Neuronal stem cell (in vitro differentiated cells): ENCODE results near the gene EMSY.
A peak's percentile ranks its signal among the peaks of the same experiment; 100 is the strongest.

Source experiments
- DNase-seq: peaks from one replicate; pipeline ENCODE4 v3.0.0-alpha.2; 2013; ENCODE audit warnings: low spot score
- H2AFZ ChIP-seq: one replicate; pipeline ENCODE4 v1.6.1; 2013; ENCODE audit warnings: mild to moderate bottlenecking, low read length, inconsistent platforms
- H2AK5ac ChIP-seq: 2 replicates; pipeline ENCODE4 v1.6.1; 2013; ENCODE audit warnings: low read depth, mild to moderate bottlenecking, inconsistent platforms, low read length, moderate library complexity, mixed read lengths
- H2BK120ac ChIP-seq: 2 replicates; pipeline ENCODE4 v1.6.1; 2013; ENCODE audit warnings: low read depth, mild to moderate bottlenecking, inconsistent platforms, low read length, moderate library complexity, mixed read lengths
- H2BK12ac ChIP-seq: one replicate; pipeline ENCODE4 v1.6.1; 2013; ENCODE audit warnings: low read length, inconsistent platforms
- H2BK15ac ChIP-seq: 2 replicates; pipeline ENCODE4 v1.6.1; 2013; ENCODE audit warnings: mild to moderate bottlenecking, low read length, inconsistent platforms, mixed read lengths
- H2BK5ac ChIP-seq: one replicate; pipeline ENCODE4 v1.6.1; 2013; ENCODE audit warnings: inconsistent platforms, mild to moderate bottlenecking, low read length, moderate library complexity
- H3K14ac ChIP-seq: one replicate; pipeline ENCODE4 v1.6.1; 2013; ENCODE audit warnings: low read length, inconsistent platforms
- H3K18ac ChIP-seq: 2 replicates; pipeline ENCODE4 v1.6.1; 2013; ENCODE audit warnings: low read length, inconsistent platforms
- H3K23ac ChIP-seq: 2 replicates; pipeline ENCODE4 v1.6.1; 2013; ENCODE audit warnings: low read depth, mild to moderate bottlenecking, mixed read lengths, low read length, inconsistent platforms; ENCODE audit not compliant: poor library complexity
- H3K27ac ChIP-seq: replicated peaks from 3 replicates; pipeline ENCODE4 v1.5.1; 2013; ENCODE audit warnings: low read length, inconsistent platforms
- H3K27me3 ChIP-seq, 3 experiments: 2 replicates each; pipeline ENCODE4 v1.6.1; 2013; ENCODE audit warnings: low read length in 3 of 3, mild to moderate bottlenecking in 2 of 3, inconsistent platforms in 1 of 3, low read depth in 1 of 3, mixed read lengths in 1 of 3, moderate library complexity in 1 of 3; ENCODE audit not compliant: control insufficient read depth in 3 of 3, insufficient read depth in 3 of 3
- H3K36me3 ChIP-seq, 2 donors: replicated peaks in 1 of 2; 2 replicates each; pipeline ENCODE4 v1.6.1; 2013; ENCODE audit warnings: low read length in 2 of 2; ENCODE audit not compliant: control insufficient read depth in 2 of 2, insufficient read depth in 2 of 2
- H3K4ac ChIP-seq: 2 replicates; pipeline ENCODE4 v1.6.1; 2013; ENCODE audit warnings: inconsistent platforms, mild to moderate bottlenecking, low read length, moderate library complexity
- H3K4me1 ChIP-seq, 2 donors: 1 replicate in 1 of 2; 2 replicates in 1 of 2; pipeline ENCODE4 v1.6.1; 2013; ENCODE audit warnings: low read length in 2 of 2, low read depth in 1 of 2; ENCODE audit not compliant: control insufficient read depth in 2 of 2, insufficient read depth in 1 of 2
- H3K4me2 ChIP-seq: one replicate; pipeline ENCODE4 v1.6.1; 2013; ENCODE audit warnings: mild to moderate bottlenecking, low read length, inconsistent platforms; ENCODE audit not compliant: insufficient read depth, poor library complexity, severe bottlenecking
- H3K4me3 ChIP-seq, 2 donors: 2 replicates each; pipeline ENCODE4 v1.5.1; 2013; ENCODE audit warnings: low read length in 2 of 2, mild to moderate bottlenecking in 2 of 2, inconsistent platforms in 1 of 2, moderate library complexity in 1 of 2
- H3K79me1 ChIP-seq: one replicate; pipeline ENCODE4 v1.6.1; 2013; ENCODE audit warnings: low read depth, mild to moderate bottlenecking, inconsistent platforms, low read length, moderate library complexity
- H3K9ac ChIP-seq: one replicate; pipeline ENCODE4 v1.6.1; 2013; ENCODE audit warnings: mild to moderate bottlenecking, low read depth, low read length, inconsistent platforms; ENCODE audit not compliant: poor library complexity
- H3K9me3 ChIP-seq, 2 donors: replicated peaks in 1 of 2; 2 replicates each; pipeline versions ENCODE3 to v1.6.1; 2013; ENCODE audit warnings: low read length in 2 of 2, mild to moderate bottlenecking in 2 of 2, inconsistent platforms in 1 of 2, low read depth in 1 of 2, mixed read lengths in 1 of 2, moderate library complexity in 1 of 2; ENCODE audit not compliant: control insufficient read depth in 2 of 2, insufficient read depth in 1 of 2
- H4K8ac ChIP-seq: one replicate; pipeline ENCODE4 v1.6.1; 2013; ENCODE audit warnings: low read depth, mild to moderate bottlenecking, inconsistent platforms, low read length, moderate library complexity
- H4K91ac ChIP-seq: one replicate; pipeline ENCODE4 v1.6.1; 2013; ENCODE audit warnings: low read length, low read depth, mild to moderate bottlenecking, inconsistent platforms; ENCODE audit not compliant: poor library complexity
- WGBS, 2 donors: extraction: QIAGEN DNeasy Blood & Tissue Kit; methylation state at CpG; one replicate each; pipeline ENCODE4 v1.1.7; 2013; ENCODE audit warnings: missing lambda C conversion rate in 2 of 2, mixed read lengths in 1 of 2; ENCODE audit not compliant: insufficient read length in 2 of 2, insufficient replicate concordance in 1 of 2; ENCODE audit errors: extremely low coverage in 2 of 2; 5-methylcytosine and 5-hydroxymethylcytosine counted together

Gene EMSY

DNA sequence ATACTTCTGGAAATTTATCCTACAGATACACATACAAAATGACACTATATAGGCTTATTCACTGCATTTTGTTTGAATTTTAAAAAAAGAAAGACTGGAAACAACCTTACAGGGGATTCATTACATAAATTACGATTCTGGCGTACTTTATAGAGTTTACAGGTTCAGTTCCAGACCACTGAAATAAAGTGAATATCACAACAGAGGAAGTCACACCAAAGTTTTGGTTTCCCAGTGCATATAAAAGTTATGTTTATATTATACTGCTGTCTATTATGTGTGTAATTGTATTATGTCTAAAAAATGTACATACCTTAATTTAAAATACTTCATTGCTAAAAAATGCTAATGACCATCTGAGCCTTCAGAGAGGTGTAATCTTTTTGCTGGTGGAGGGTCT is 62.0 kb downstream of the EMSY start:
- DNase-seq = no peak
- no peak overlapping the region for H2AK5ac ChIP-seq
- no peak overlapping the region for H4K91ac ChIP-seq
- no peak overlapping the region for H2BK12ac ChIP-seq
- no peak overlapping the region for H2BK5ac ChIP-seq
- H2BK120ac ChIP-seq = no peak overlapping the region
- no peak overlapping the region for H3K4me3 ChIP-seq
- no peak overlapping the region for H2AFZ ChIP-seq
- no peak overlapping the region for H3K23ac ChIP-seq
- H3K27ac ChIP-seq = no peak overlapping the region
- H3K9ac ChIP-seq = no peak overlapping the region
- H3K18ac ChIP-seq = no peak overlapping the region
- H3K79me1 ChIP-seq = no peaks in the 10 kb centered on the region
- H3K27me3 ChIP-seq = no peaks in the 10 kb centered on the region
- H3K36me3 ChIP-seq = peaks cover 4 to 34% of the 10 kb centered on the region in 2 donors
- no peak overlapping the region for H3K4me2 ChIP-seq
- H3K9me3 ChIP-seq = peaks cover 0 to 26% of the 10 kb centered on the region in 2 donors
- no peak overlapping the region for H3K4ac ChIP-seq
- H4K8ac ChIP-seq = no peak overlapping the region
- no peak overlapping the region for H3K14ac ChIP-seq
- no CpG with 5 or more reads among the region's 2 CpGs for WGBS, 2 donors
- peaks cover 4 to 5% of the 10 kb centered on the region in 2 donors for H3K4me1 ChIP-seq
- H2BK15ac ChIP-seq = no peak overlapping the region

DNA sequence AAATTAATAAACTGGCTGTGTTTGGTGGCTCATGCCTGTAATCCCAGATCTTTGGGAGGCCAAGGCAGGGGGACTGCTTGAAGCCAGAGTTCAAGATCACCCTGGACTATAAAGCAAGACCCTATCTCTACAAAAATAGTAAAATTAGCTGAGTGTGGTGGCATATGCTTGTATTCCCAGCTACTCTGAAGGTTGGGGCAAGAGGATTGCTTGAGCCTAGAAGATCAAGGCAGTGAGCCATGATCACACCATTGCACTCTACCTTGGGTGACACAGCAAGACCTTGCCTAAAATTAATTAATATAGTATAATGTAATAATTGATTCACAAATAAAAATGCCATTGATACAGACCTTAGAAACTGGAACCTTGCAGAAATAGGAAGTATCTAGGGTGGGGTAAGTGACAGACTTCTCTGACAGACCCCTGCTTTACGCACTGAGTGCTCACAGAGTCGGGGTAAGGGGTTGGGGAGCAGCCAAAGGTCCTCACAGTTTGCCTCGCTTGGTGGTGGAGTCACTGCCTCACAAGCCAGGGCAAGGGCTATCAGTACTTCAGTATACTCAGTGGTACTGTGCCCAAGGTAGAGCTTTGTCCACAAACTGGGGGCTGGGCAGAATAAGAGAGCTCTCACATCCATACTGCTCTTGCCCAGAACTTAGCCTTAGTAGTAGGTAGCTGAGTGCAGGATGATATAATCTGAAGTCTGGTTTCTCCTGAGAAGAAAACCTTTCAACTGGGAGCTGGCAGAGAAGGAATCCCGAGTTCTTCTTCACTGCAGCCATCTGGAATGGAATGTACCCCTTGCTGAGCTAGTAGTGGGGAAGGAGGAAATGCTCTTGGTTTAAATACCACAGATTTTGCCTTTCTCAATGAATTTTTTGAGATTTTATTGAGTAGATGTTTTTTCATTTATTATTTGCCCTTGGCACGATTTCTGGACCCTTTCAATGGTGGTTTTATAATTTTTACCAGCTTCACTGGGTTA is 65.5 kb downstream of the EMSY start:
- Histone ChIP-seq H3K4me3 (no peak overlapping the region), H3K27me3 (no peaks in the 10 kb centered on the region), H4K91ac (no peak overlapping the region), H2BK12ac (no peak overlapping the region), H3K4me2 (peak overlapping the region; percentile 14), H2BK15ac (no peak overlapping the region), H3K4me1 (peaks cover 4 to 5% of the 10 kb centered on the region in 2 donors), H2AK5ac (no peak overlapping the region), H3K9me3 (peaks cover 0 to 12% of the 10 kb centered on the region in 2 donors), H3K23ac (no peak overlapping the region), H3K18ac (peak overlapping the region; percentile 85), H2BK5ac (no peak overlapping the region), H4K8ac (no peak overlapping the region), H2AFZ (no peak overlapping the region), H3K4ac (no peak overlapping the region), H3K36me3 (peaks cover 4 to 40% of the 10 kb centered on the region in 2 donors), H3K79me1 (no peaks in the 10 kb centered on the region), H3K9ac (no peak overlapping the region), H2BK120ac (no peak overlapping the region), H3K27ac (peak overlapping the region; percentile 11), H3K14ac (peak overlapping the region; percentile 3)
- no peak for DNase-seq
- no CpG with 5 or more reads among the region's 5 CpGs for WGBS, 2 donors

DNA sequence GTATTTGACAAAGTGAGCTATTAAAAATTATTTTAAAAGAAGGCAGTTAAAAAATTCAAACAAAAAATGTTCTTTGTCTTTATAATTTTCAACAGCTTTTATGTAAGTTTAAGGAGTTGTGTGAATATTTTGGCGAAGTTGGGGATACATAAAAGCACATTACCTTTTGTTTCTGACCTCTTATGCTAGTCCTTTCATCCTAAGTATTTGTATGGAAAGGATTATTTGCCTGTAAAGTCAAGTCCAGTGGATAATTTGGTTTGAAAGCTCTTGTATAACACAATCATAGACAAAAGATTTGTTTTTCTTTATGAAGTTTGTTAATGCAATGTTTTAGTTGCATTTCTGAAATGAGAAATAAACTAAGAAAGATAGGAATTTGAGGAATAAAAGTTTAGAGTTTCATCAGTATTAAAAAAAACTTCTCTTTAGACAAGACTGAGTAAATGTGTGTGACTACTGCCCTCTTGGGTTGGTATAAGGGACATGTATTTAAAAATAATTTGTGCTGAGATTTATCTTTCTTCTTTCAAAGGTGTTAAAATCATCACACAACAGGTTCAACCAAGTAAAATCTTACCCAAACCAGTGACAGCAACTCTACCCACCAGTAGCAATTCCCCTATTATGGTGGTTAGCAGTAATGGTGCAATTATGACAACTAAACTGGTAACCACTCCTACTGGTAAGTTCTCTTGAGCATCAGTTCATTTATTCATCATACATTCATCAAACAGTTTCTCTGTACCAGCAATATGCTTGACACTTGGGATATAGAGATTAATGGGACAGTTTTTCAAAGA is 68.2 kb downstream of the EMSY start:
- peaks cover 6 to 59% of the 10 kb centered on the region in 2 donors for H3K36me3 ChIP-seq
- H3K27me3 ChIP-seq = no peaks in the 10 kb centered on the region
- DNase-seq = no peak
- H3K4me2 ChIP-seq = no peak overlapping the region
- H2BK120ac ChIP-seq = no peak overlapping the region
- H3K4me3 ChIP-seq = no peak overlapping the region
- no peak overlapping the region for H2BK5ac ChIP-seq
- H3K79me1 ChIP-seq = no peaks in the 10 kb centered on the region
- no peak overlapping the region for H2AFZ ChIP-seq
- no peak overlapping the region for H3K14ac ChIP-seq
- H3K27ac ChIP-seq = no peak overlapping the region
- peaks cover 4 to 5% of the 10 kb centered on the region in 2 donors for H3K4me1 ChIP-seq
- no peak overlapping the region for H2BK15ac ChIP-seq
- no peak overlapping the region for H3K4ac ChIP-seq
- peaks cover 0 to 7% of the 10 kb centered on the region in 2 donors for H3K9me3 ChIP-seq
- no peak overlapping the region for H3K23ac ChIP-seq
- H3K18ac ChIP-seq = no peak overlapping the region
- no peak overlapping the region for H4K91ac ChIP-seq
- no peak overlapping the region for H2AK5ac ChIP-seq
- WGBS, 2 donors = no CpG with 5 or more reads among the region's 1 CpG
- H3K9ac ChIP-seq = no peak overlapping the region
- no peak overlapping the region for H2BK12ac ChIP-seq
- no peak overlapping the region for H4K8ac ChIP-seq

DNA sequence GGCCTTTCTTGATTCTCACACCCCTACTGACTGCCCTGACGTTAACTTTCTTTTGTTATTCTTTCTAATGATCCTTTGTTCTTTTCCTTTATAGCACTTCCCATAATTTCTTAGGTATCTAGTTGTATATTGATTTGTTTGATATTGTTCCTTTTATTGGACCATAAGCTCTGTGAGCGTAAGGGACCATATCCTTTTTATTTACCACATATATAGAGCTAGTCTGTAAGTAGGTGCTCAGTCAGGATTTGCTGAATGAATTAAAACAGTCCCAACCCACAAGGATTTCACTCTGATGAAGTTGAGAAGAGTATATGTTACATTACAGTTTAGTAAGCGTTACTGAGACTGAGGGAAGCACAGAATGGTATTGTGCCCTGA is 68.8 kb downstream of the EMSY start:
- H3K79me1 ChIP-seq = no peaks in the 10 kb centered on the region
- H3K23ac ChIP-seq = no peak overlapping the region
- H4K8ac ChIP-seq = no peak overlapping the region
- no CpG with 5 or more reads among the region's 3 CpGs for WGBS, 2 donors
- H2AK5ac ChIP-seq = no peak overlapping the region
- H3K27me3 ChIP-seq = no peaks in the 10 kb centered on the region
- no peak overlapping the region for H2BK12ac ChIP-seq
- no peak overlapping the region for H3K18ac ChIP-seq
- peaks cover 4 to 5% of the 10 kb centered on the region in 2 donors for H3K4me1 ChIP-seq
- no peak overlapping the region for H2BK5ac ChIP-seq
- no peak overlapping the region for H3K4me3 ChIP-seq
- H3K14ac ChIP-seq = no peak overlapping the region
- H3K36me3 ChIP-seq = peaks cover 4 to 58% of the 10 kb centered on the region in 2 donors
- H2BK120ac ChIP-seq = no peak overlapping the region
- H3K4me2 ChIP-seq = no peak overlapping the region
- H3K9ac ChIP-seq = no peak overlapping the region
- no peak overlapping the region for H2AFZ ChIP-seq
- no peak overlapping the region for H3K27ac ChIP-seq
- H3K9me3 ChIP-seq = peaks cover 0 to 1% of the 10 kb centered on the region in 2 donors
- H3K4ac ChIP-seq = no peak overlapping the region
- H2BK15ac ChIP-seq = no peak overlapping the region
- no peak for DNase-seq
- H4K91ac ChIP-seq = no peak overlapping the region
